Natural killer cell (primary cell): ENCODE measurements around the gene PSD. TPM values are rescaled to one million over a fixed set of nuclear protein-coding genes. Genes with fewer than 3 reads are reported as not detected.

Experiments used
- ATAC-seq, 3 donors: fragments of 150-1000 bp in 2 of 3; fragments of 200-7000 bp in 1 of 3; cut with Tn5 transposase; 1 replicate in 1 of 3; 2 replicates in 2 of 3; pipeline ENCODE4 v1.10.0; 2021; ENCODE audit warnings: mild to moderate bottlenecking in 2 of 3, moderate library complexity in 2 of 3
- DNase-seq, 2 donors: peaks; one replicate each; pipeline versions ENCODE4 v3.0.0 to v3.0.0-alpha.2; 2013 to 2021; ENCODE audit warnings: mixed read lengths in 1 of 2
- H3K27ac ChIP-seq: one replicate; pipeline ENCODE4 v1.5.1; 2013; ENCODE audit warnings: mild to moderate bottlenecking, low read length
- H3K27me3 ChIP-seq: one replicate; pipeline ENCODE4 v1.6.1; 2013; ENCODE audit warnings: low read length; ENCODE audit not compliant: control insufficient read depth, insufficient read depth
- H3K36me3 ChIP-seq: one replicate; pipeline ENCODE4 v1.6.1; 2013; ENCODE audit warnings: low read length; ENCODE audit not compliant: control insufficient read depth, insufficient read depth
- H3K4me1 ChIP-seq: one replicate; pipeline ENCODE4 v1.6.1; 2013; ENCODE audit warnings: low read length; ENCODE audit not compliant: control insufficient read depth, insufficient read depth
- H3K4me3 ChIP-seq: one replicate; pipeline ENCODE4 v1.5.1; 2013; ENCODE audit warnings: low read length
- H3K9me3 ChIP-seq: one replicate; pipeline ENCODE4 v1.6.1; 2013; ENCODE audit warnings: low read length; ENCODE audit not compliant: control insufficient read depth, insufficient read depth
- H3K27ac Mint-ChIP-seq, 2 donors: one replicate each; pipeline ENCODE4 v1.8.0; 2022; ENCODE audit warnings: mild to moderate bottlenecking in 2 of 2, mixed read lengths in 2 of 2, moderate library complexity in 1 of 2
- H3K27me3 Mint-ChIP-seq, 2 donors: one replicate each; pipeline ENCODE4 v1.8.0; 2022; ENCODE audit warnings: low read depth in 2 of 2, mixed read lengths in 2 of 2
- H3K36me3 Mint-ChIP-seq: one replicate; pipeline ENCODE4 v1.8.0; 2022; ENCODE audit warnings: mixed read lengths
- H3K4me1 Mint-ChIP-seq, 2 donors: one replicate each; pipeline ENCODE4 v1.8.0; 2022; ENCODE audit warnings: mixed read lengths in 2 of 2
- H3K4me3 Mint-ChIP-seq: one replicate; pipeline ENCODE4 v1.8.0; 2022; ENCODE audit warnings: mild to moderate bottlenecking, moderate library complexity, mixed read lengths
- H3K9me3 Mint-ChIP-seq, 2 donors: one replicate each; pipeline ENCODE4 v1.8.0; 2022; ENCODE audit warnings: mixed read lengths in 2 of 2
- CTCF ChIP-seq: fragments of 200-600 bp; IDR thresholded peaks from one replicate; pipeline ENCODE4 v1.8.0; 2022; ENCODE audit warnings: antibody characterized with exemption
- WGBS: methylation state at CpG from one replicate; pipeline ENCODE4 v1.1.7; 2013; ENCODE audit warnings: missing lambda C conversion rate; ENCODE audit not compliant: insufficient coverage; 5-methylcytosine and 5-hydroxymethylcytosine counted together
- intact Hi-C: fragments of 100-400 bp; cut with micrococcal nuclease; formaldehyde crosslinking; loops from one replicate; pipeline ENCODE4 v1.14.2; 2022
- total RNA-seq, 4 donors: library from RNA; stranded (reverse); fragments of 120-200 nt in 1 of 4; gene quantifications; one replicate each; pipeline versions ENCODE4 v1.2.3 to v1.2.4, GENCODE V29; 2013 to 2022

Gene PSD
- total RNA-seq, 3 donors from 2014 or later (not counting 1 experiment from before 2014, with no cell fraction given): 1.9 to 2.4 (median 2.1) TPM

- peak; percentile 94 to 97 (median 96) for ATAC-seq
- under 1% methylated on average over 48 of the region's 52 CpGs for WGBS
- H3K4me1 ChIP-seq: peaks cover 56% of the 10 kb centered on the region
These were observed 13.8 kb upstream of the PSD start, which contains the start of gene CUEDC2 for GRCh38 chr10:102432162-102432950. Gene CUEDC2, minus strand, starts transcription at chr10:102432574. Its CDS starts 7,386 bp downstream, at chr10:102425188.

GRCh38 chr10:102431452-102432124 is 13.0 kb upstream of the PSD start:
- intact Hi-C loops: loop anchor here (1.0 to 2.0 kb wide), 5 partner anchors 10 to 299 kb away; partner anchors contain the start of genes ACTR1A and SUFU
- TF ChIP-seq CTCF: no peak
- 28% methylated on average over 4 of the region's 4 CpGs for WGBS
- H3K36me3 ChIP-seq: no peaks in the 10 kb centered on the region
- peak overlapping the region; percentile 99 for H3K4me3 ChIP-seq
- peak overlapping the region; percentile 97 for H3K4me3 Mint-ChIP-seq
- no peak for ATAC-seq
- H3K36me3 Mint-ChIP-seq: no peaks in the 10 kb centered on the region
- no peaks in the 10 kb centered on the region for H3K9me3 ChIP-seq
- no peaks in the 10 kb centered on the region for H3K9me3 Mint-ChIP-seq
- H3K27me3 ChIP-seq: no peaks in the 10 kb centered on the region
- peak overlapping the region; percentile 63 for H3K27ac ChIP-seq
- peak overlapping the region; percentile 86 to 91 for H3K27ac Mint-ChIP-seq
- H3K27me3 Mint-ChIP-seq: no peaks in the 10 kb centered on the region
- H3K4me1 Mint-ChIP-seq: peaks cover 54 to 55% of the 10 kb centered on the region in 2 donors
- DNase-seq: peak in 1 of 2 donors; percentile 5
- peaks cover 49% of the 10 kb centered on the region for H3K4me1 ChIP-seq

More at GRCh38 chr10:102432162-102432950, 13.8 kb upstream of the PSD start, which contains the start of gene CUEDC2:
- peak within 1 kb of the TSS; percentile 97 for H3K4me3 Mint-ChIP-seq
- no peaks in the 10 kb centered on the region for H3K9me3 ChIP-seq
- no peaks in the 10 kb centered on the region for H3K36me3 ChIP-seq
- H3K27ac Mint-ChIP-seq: peak within 1 kb of the TSS; percentile 86 to 91
- no peaks in the 10 kb centered on the region for H3K27me3 ChIP-seq
- H3K36me3 Mint-ChIP-seq: no peaks in the 10 kb centered on the region
- no peaks in the 10 kb centered on the region for H3K27me3 Mint-ChIP-seq
- peak; percentile 95 to 96 for DNase-seq
- H3K4me3 ChIP-seq: peak within 1 kb of the TSS; percentile 99
- TF ChIP-seq CTCF: no peak
- peak within 1 kb of the TSS; percentile 63 for H3K27ac ChIP-seq
- H3K4me1 Mint-ChIP-seq: peaks cover 56 to 57% of the 10 kb centered on the region in 2 donors
- intact Hi-C loops: loop anchor here (1.0 to 2.0 kb wide), 5 partner anchors 11 to 300 kb away; partner anchors contain the start of genes ACTR1A and SUFU
- no peaks in the 10 kb centered on the region for H3K9me3 Mint-ChIP-seq

GRCh38 chr10:102429468-102429867 is 10.9 kb upstream of the PSD start:
- no peaks in the 10 kb centered on the region for H3K27me3 Mint-ChIP-seq
- DNase-seq (no peak), ATAC-seq (no peak)
- H3K9me3 Mint-ChIP-seq: no peaks in the 10 kb centered on the region
- WGBS: 90% methylated on average over 8 of the region's 8 CpGs
- H3K9me3 ChIP-seq: no peaks in the 10 kb centered on the region
- H3K27me3 ChIP-seq: no peaks in the 10 kb centered on the region
- H3K27ac Mint-ChIP-seq: no peak overlapping the region
- H3K4me1 Mint-ChIP-seq: peaks cover 33 to 45% of the 10 kb centered on the region in 2 donors
- TF ChIP-seq CTCF: no peak
- peaks cover 4% of the 10 kb centered on the region for H3K36me3 ChIP-seq
- H3K4me3 Mint-ChIP-seq: no peak overlapping the region
- no peak overlapping the region for H3K27ac ChIP-seq
- H3K36me3 Mint-ChIP-seq: no peaks in the 10 kb centered on the region
- no peak overlapping the region for H3K4me3 ChIP-seq
- intact Hi-C loops: no loop called here
- peaks cover 27% of the 10 kb centered on the region for H3K4me1 ChIP-seq
